Neural cell (in vitro differentiated cells): ENCODE measurements around the gene WFDC2. TPM values are rescaled to one million over a fixed set of nuclear protein-coding genes. Genes with fewer than 3 reads are reported as not detected.

Source experiments
- H2AFZ ChIP-seq: fragments of 200-600, 300-800 bp; sonication (generic), shearing (Covaris generic); 2 replicates; pipeline ENCODE4 v1.6.0; 2014; ENCODE audit warnings: low read depth, mild to moderate bottlenecking, antibody characterized with exemption, low read length, moderate library complexity
- H3F3A ChIP-seq: fragments of 200-600 bp; shearing (Covaris generic); 2 replicates; pipeline ENCODE4 v1.6.1; 2016; ENCODE audit warnings: mild to moderate bottlenecking, moderate library complexity, mixed read lengths, antibody characterized with exemption, low read length; ENCODE audit not compliant: insufficient read depth, poor library complexity, severe bottlenecking
- H3K27ac ChIP-seq: fragments of 200-600, 300-800 bp; sonication (generic), shearing (Covaris generic); 2 replicates; pipeline ENCODE4 v1.5.1; 2014; ENCODE audit warnings: mild to moderate bottlenecking, low read length, moderate library complexity
- H3K27me3 ChIP-seq: fragments of 300-800, 200-600 bp; sonication (generic), shearing (Covaris generic); 2 replicates; pipeline ENCODE4 v1.6.0; 2014; ENCODE audit warnings: mild to moderate bottlenecking, low read depth, low read length, moderate library complexity; ENCODE audit not compliant: insufficient read depth
- H3K36me3 ChIP-seq: fragments of 300-800, 200-600 bp; sonication (generic), shearing (Covaris generic); 2 replicates; pipeline ENCODE4 v1.5.1; 2014; ENCODE audit warnings: mild to moderate bottlenecking, antibody characterized with exemption, low read length, moderate library complexity; ENCODE audit not compliant: insufficient read depth
- H3K4me2 ChIP-seq: fragments of 300-800, 200-600 bp; sonication (generic), shearing (Covaris generic); 2 replicates; pipeline ENCODE4 v1.6.0; 2014; ENCODE audit warnings: mild to moderate bottlenecking, low read length
- H3K4me3 ChIP-seq: fragments of 300-800, 200-600 bp; sonication (generic), shearing (Covaris generic); 2 replicates; pipeline ENCODE4 v1.5.1; 2014; ENCODE audit warnings: mild to moderate bottlenecking, low read length, moderate library complexity
- H3K79me2 ChIP-seq: fragments of 200-600 bp; shearing (Covaris generic); replicated peaks from 2 replicates; pipeline ENCODE4 v1.6.0; 2014; ENCODE audit warnings: mild to moderate bottlenecking, low read length, moderate library complexity; ENCODE audit not compliant: insufficient read depth
- H3K9ac ChIP-seq: fragments of 300-800, 200-600 bp; sonication (generic), shearing (Covaris generic); 2 replicates; pipeline ENCODE4 v1.6.1; 2016; ENCODE audit warnings: mild to moderate bottlenecking, low read length, mixed read lengths
- H3K9me2 ChIP-seq: fragments of 200-600 bp; shearing (Covaris generic); 2 replicates; pipeline ENCODE4 v1.6.1; 2016; ENCODE audit warnings: mild to moderate bottlenecking, low read length, mixed read lengths; ENCODE audit not compliant: insufficient read depth
- H3K9me3 ChIP-seq: fragments of 200-600, 300-800 bp; sonication (generic), shearing (Covaris generic); 2 replicates; pipeline ENCODE4 v1.6.1; 2016; ENCODE audit warnings: mild to moderate bottlenecking, mixed run types, low read length, moderate library complexity, mixed read lengths
- H4K20me1 ChIP-seq: fragments of 200-600 bp; shearing (Covaris generic); 2 replicates; pipeline ENCODE4 v1.6.1; 2016; ENCODE audit warnings: mild to moderate bottlenecking, mixed run types; ENCODE audit not compliant: insufficient read depth
- CTCF ChIP-seq: fragments of 450-650 bp; IDR thresholded peaks from 2 replicates; pipeline ENCODE4 v1.5.1; 2014; ENCODE audit warnings: antibody characterized with exemption, mild to moderate bottlenecking, moderate library complexity; ENCODE audit not compliant: poor library complexity, severe bottlenecking
- EP300 ChIP-seq: fragments of 450-650 bp; conservative IDR thresholded peaks from 2 replicates; pipeline ENCODE4 v1.6.1; 2014; ENCODE audit warnings: antibody characterized with exemption, mild to moderate bottlenecking, moderate library complexity; ENCODE audit not compliant: poor library complexity, severe bottlenecking
- EZH2 ChIP-seq: fragments of 200-600, 300-800 bp; shearing (Covaris generic), sonication (generic); IDR thresholded peaks from 2 replicates; pipeline ENCODE4 v1.6.1; 2014; ENCODE audit warnings: antibody characterized with exemption, low read length, borderline replicate concordance, mild to moderate bottlenecking; ENCODE audit not compliant: insufficient read depth, poor library complexity, severe bottlenecking
- MXI1 ChIP-seq: fragments of 450-650 bp; conservative IDR thresholded peaks from 2 replicates; pipeline ENCODE4 v1.6.1; 2014; ENCODE audit warnings: antibody characterized with exemption, mild to moderate bottlenecking; ENCODE audit not compliant: poor library complexity, severe bottlenecking
- POLR2AphosphoS5 ChIP-seq: IDR thresholded peaks from 2 replicates; pipeline ENCODE4 v1.6.1; 2012
- RAD21 ChIP-seq: fragments of 450-650 bp; conservative IDR thresholded peaks from 2 replicates; pipeline ENCODE4 v1.6.1; 2014; ENCODE audit warnings: antibody characterized with exemption, mild to moderate bottlenecking, moderate library complexity
- REST ChIP-seq: IDR thresholded peaks from 2 replicates; pipeline ENCODE4 v1.6.1; 2012; ENCODE audit warnings: borderline replicate concordance
- SMC3 ChIP-seq: fragments of 450-650 bp; conservative IDR thresholded peaks from 2 replicates; pipeline ENCODE4 v1.6.1; 2014; ENCODE audit warnings: antibody characterized with exemption, mild to moderate bottlenecking, moderate library complexity; ENCODE audit not compliant: poor library complexity
- TAF1 ChIP-seq: IDR thresholded peaks from 2 replicates; pipeline ENCODE4 v1.6.1; 2012; ENCODE audit warnings: low read depth
- polyA plus RNA-seq: library from polyadenylated mRNA; depleted of rRNA; stranded (reverse); fragments of >200 nt; gene quantifications from 2 replicates; pipeline ENCODE4 v1.2.3, GENCODE V29; 2014

The WFDC2 gene
- polyA plus RNA-seq, 1 donor from 2014 or later: not detected

GRCh38 chr20:45495501-45495941, 26.0 kb downstream of the WFDC2 start:
- Histone ChIP-seq H2AFZ (no peak overlapping the region), H3K27me3 (no peaks in the 10 kb centered on the region), H3K27ac (no peak overlapping the region), H3K4me3 (no peak overlapping the region), H3K9me2 (no peaks in the 10 kb centered on the region), H3F3A (no peaks in the 10 kb centered on the region), H4K20me1 (no peaks in the 10 kb centered on the region), H3K4me2 (no peak overlapping the region), H3K79me2 (no peaks in the 10 kb centered on the region), H3K36me3 (no peaks in the 10 kb centered on the region), H3K9ac (no peak overlapping the region), H3K9me3 (no peaks in the 10 kb centered on the region)
- TF ChIP-seq RAD21 (no peak), CTCF (no peak), EZH2 (no peak), POLR2AphosphoS5 (no peak), REST (no peak), TAF1 (no peak)

GRCh38 chr20:45496166-45496565, 26.6 kb downstream of the WFDC2 start:
- no peaks in the 10 kb centered on the region for H3K36me3 ChIP-seq
- TF ChIP-seq CTCF (no peak), EP300 (no peak), RAD21 (no peak), REST (no peak), SMC3 (no peak), MXI1 (no peak), TAF1 (no peak), POLR2AphosphoS5 (no peak), EZH2 (no peak)
- no peaks in the 10 kb centered on the region for H3K79me2 ChIP-seq

More at GRCh38 chr20:45496166-45496565, 26.6 kb downstream of the WFDC2 start:
- no peak overlapping the region for H3K9ac ChIP-seq
- H4K20me1 ChIP-seq: no peaks in the 10 kb centered on the region
- H3K27me3 ChIP-seq: no peaks in the 10 kb centered on the region
- H3F3A ChIP-seq: no peaks in the 10 kb centered on the region
- H3K9me3 ChIP-seq: no peaks in the 10 kb centered on the region
- no peak overlapping the region for H3K4me3 ChIP-seq
- H3K27ac ChIP-seq: no peak overlapping the region
- H3K4me2 ChIP-seq: no peak overlapping the region
- no peaks in the 10 kb centered on the region for H3K9me2 ChIP-seq
- no peak overlapping the region for H2AFZ ChIP-seq
